ENCODE results near the gene TSC2.

- TF ChIP-seq, protein P1, sequence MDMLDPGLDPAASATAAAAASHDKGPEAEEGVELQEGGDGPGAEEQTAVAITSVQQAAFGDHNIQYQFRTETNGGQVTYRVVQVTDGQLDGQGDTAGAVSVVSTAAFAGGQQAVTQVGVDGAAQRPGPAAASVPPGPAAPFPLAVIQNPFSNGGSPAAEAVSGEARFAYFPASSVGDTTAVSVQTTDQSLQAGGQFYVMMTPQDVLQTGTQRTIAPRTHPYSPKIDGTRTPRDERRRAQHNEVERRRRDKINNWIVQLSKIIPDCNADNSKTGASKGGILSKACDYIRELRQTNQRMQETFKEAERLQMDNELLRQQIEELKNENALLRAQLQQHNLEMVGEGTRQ (CRISPR knock-in tag; IDR thresholded peaks at IDR 0.05), result no peak
- TF ChIP-seq, protein P2, sequence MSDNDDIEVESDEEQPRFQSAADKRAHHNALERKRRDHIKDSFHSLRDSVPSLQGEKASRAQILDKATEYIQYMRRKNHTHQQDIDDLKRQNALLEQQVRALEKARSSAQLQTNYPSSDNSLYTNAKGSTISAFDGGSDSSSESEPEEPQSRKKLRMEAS (CRISPR knock-in tag; IDR thresholded peaks at IDR 0.05), result no peak
- TF ChIP-seq FOXP1 (CRISPR knock-in tag; IDR thresholded peaks at IDR 0.05; ENCODE audit: borderline replicate concordance), result no peak
- no peak for TF ChIP-seq CTCF (IDR thresholded peaks at IDR 0.05)
- TF ChIP-seq, protein P3, sequence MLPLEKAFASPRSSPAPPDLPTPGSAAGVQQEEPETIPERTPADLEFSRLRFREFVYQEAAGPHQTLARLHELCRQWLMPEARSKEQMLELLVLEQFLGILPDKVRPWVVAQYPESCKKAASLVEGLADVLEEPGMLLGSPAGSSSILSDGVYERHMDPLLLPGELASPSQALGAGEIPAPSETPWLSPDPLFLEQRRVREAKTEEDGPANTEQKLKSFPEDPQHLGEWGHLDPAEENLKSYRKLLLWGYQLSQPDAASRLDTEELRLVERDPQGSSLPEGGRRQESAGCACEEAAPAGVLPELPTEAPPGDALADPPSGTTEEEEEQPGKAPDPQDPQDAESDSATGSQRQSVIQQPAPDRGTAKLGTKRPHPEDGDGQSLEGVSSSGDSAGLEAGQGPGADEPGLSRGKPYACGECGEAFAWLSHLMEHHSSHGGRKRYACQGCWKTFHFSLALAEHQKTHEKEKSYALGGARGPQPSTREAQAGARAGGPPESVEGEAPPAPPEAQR (CRISPR knock-in tag; IDR thresholded peaks at IDR 0.05), result no peak
Observed at GRCh38 chr16:2040041-2040786, 7.6 kb upstream of the TSC2 start.
